Stimulated activated CD8-positive, alpha-beta memory T cell treated with anti-CD3 and anti-CD28 coated beads, Interleukin-7, amount 100 ng/mL, for 4 hours (primary cell): ENCODE results near the gene ZCCHC18.

Experiments
- DNase-seq, 2 donors: peaks; one replicate each; pipeline ENCODE4 v3.0.0-alpha.2; 2020; ENCODE audit warnings: low read depth in 2 of 2

The ZCCHC18 gene

GRCh38 chrX:104130808-104131207, 18.5 kb downstream of the ZCCHC18 start:
- DNase-seq: no peak

- no peak for DNase-seq
Measured at GRCh38 chrX:104134583-104135261, 22.4 kb downstream of the ZCCHC18 start.

GRCh38 chrX:104135677-104136076, 23.4 kb downstream of the ZCCHC18 start:
- DNase-seq: no peak

DNA sequence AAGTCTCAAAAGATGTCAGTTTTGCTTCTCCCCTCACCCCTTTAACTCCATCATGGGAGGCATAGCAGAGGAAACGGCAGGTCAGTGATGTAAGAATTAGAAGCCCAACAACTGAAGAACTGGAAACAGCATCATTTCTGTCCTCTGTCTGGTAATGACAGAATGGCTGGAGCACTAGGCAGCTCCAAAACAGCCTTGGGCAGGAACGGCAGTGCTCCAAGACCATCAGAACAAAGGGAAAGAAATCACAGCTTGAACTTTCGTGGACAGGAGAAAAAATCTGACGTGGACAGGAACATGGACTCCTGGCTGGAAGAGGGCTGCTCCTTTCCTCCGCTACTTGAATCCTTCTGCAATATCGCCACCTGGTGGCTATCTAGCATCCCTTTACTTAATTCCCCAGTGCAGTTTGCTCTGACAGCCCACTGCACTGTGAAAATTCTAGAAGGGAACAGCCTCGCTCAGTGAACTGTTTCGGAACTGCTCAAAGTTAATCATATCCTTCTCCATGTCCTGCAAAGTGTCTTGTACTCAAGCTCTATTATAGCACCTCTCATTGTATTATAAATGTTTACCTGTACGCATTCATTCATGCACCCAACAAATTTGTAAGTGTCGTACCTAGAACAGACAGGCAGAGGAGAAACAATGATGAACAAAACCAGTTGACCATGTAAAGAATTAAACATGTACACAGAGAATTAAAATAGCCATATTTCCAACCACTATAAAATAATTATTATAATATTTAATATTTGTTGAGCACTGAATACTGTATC, 24.1 kb downstream of the ZCCHC18 start:
- DNase-seq: peak; percentile 12 to 21

DNA sequence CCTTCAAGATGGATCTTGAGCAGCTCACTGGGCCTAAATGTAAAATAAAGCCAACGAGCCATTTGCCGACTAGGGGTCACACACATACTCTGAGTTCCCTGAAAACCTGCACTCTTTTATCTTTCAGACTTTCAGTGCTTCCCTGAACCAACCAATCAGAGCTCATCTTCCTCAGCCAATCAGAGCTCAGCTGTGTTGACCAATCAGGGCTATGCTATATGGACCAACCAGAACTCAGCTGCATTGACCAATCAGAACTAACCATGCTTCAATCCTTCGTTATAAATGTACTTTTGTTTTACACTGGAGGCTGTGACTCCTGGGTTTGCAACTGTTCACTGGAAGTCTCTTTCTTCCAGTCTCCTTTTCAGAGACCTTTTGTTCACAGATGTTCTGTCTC, 25.2 kb downstream of the ZCCHC18 start:
- DNase-seq: no peak

GRCh38 chrX:104141087-104141760, 28.9 kb downstream of the ZCCHC18 start:
- DNase-seq: no peak

DNA sequence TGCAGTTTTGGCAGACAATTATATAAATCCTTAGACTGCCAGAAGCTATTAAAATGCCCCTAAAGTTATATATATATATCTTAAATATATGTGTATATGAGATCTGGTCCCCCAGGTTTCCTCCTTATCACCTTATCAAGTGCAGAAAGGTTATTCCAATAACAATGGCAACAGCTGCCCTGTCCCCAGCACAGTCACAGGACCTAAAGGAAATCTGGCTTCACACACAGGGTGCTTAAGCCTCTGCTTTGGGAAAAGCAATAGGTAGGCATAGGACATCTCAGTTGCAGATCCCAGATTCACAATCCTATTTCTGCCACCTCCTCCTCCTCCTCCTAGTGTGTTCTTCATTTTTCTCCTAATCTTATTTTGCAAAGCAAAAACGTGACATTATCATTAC, 38.7 kb downstream of the ZCCHC18 start:
- DNase-seq: no peak

DNA sequence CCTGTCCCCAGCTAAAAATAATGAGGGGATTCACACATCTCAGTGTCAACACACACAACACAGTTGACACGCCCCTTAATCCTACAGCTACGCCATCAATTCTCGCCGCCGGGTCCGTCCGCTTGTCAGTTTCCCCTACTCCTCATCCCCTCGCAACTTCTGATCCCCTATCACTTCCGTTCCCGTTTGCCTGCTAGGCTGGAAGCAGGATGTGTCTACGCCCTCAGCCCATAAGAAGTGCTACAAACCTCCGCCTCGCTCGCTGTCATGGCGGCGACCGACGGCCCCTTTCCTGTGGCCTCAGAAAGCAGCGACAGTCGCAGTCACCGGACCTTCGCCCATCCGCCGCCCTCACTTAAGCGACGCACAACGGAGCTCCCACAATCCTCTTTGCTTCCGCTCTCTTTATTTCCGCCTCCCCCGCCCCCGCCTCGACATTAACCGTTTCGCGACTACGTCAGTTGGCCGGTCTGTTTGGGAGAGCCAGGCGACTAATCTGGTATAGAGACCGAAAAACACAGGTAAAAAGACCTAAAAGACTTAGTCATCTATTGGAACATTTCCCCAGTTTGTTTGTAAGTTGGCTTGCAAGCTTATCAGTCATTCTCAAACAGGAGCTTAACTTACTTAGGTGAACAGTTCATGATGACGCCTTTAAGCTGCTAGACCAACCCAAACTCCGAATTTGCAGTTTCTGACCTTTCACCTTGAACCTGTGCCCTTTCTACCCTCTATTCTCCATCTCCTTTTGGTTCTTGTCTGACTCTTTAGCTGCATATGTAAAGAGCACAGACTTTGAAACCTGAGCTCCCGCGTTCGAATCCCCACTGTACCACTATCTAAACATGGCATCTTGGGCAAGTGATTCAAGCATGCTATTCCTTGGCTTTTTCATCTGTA, 44.6 kb downstream of the ZCCHC18 start, which contains the start of gene SLC25A53:
Gene SLC25A53 (minus strand): TSS at position 380 of the 900 bp plus-strand sequence. CDS start 51,752 bp downstream, outside the sequence.
- peak; percentile 56 to 61 for DNase-seq
